ENCODE results near the gene ZWILCH.

ZWILCH gene

GRCh38 chr15:66598095-66598815, 93.1 kb downstream of the ZWILCH start:
- FAIRE-seq = no peak

More at GRCh38 chr15:66598095-66598815, 93.1 kb downstream of the ZWILCH start:
- no peak for DNase-seq (ENCODE audit: extremely low spot score, insufficient read length, low read depth)
